Cerebellar cortex (tissue), 1 donor: ENCODE measurements around the gene MUSTN1.
A peak's percentile ranks its signal among the peaks of the same experiment; 100 is the strongest.

Experiments used
- DNase-seq: peaks from one replicate; pipeline ENCODE4 v3.0.0-alpha.2; 2015; ENCODE audit warnings: low spot score

Gene MUSTN1

DNA sequence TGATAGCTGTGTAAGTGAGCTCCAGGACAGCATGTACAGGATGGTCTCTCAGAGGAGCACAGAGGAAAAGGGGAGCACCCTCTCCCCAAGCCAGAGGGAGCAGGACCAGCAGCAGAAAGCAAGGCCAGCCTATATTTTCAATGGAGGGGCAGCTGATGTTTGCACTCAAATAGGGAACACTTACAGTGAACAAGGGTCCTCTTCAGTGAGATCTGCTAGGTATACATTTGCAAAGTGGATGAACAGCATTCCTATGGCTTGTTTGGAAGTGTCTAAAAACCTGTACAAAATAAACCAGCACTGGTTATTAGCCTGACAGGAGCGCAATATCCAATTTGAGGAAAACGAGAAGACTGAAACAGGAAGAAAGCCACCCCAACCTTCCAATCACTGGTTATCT, 17.6 kb upstream of the MUSTN1 start:
- no peak for DNase-seq

DNA sequence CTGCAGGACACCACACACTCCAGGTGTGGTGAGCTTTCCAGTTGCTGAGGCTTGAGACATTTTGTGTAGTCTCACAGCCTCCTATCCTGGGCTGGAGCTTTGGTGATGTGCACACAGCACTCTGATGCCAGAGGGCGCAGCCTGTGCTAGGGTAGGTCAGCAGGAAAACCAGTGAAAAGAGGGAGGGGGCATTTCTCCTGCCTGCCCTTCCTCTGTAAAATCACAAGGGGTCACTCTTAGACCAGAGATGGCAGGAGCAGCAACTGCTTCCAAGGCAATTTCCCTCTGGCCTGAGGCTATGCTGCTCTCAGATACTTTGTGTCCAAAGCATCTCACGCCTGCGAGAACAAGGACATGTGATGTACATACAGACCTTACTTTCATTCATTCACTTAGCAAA, 16.5 kb upstream of the MUSTN1 start:
- DNase-seq = peak; percentile 67

GRCh38 chr3:52849656-52850055, 14.8 kb upstream of the MUSTN1 start:
- DNase-seq = no peak

DNA sequence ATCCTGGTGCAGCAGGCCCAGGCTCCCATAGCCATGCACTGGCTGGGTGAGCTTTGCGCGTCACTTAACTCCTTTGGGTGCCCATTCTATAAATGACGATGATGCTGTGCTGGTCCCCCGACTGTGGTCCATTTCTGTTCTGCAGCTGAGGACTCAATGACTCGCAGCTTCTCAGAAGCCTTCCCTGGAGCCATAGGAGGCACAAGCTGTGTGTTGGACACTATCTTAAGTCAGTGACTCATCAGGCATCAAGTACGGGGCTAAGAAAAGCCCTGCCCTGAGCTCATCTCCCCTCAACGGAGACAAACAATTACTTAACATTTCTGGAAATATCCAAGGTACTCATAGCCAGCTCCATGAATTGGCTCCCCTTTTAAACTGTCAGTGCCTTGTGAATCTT, 13.8 kb upstream of the MUSTN1 start:
- DNase-seq = no peak

GRCh38 chr3:52847726-52848125, 12.9 kb upstream of the MUSTN1 start:
- DNase-seq = no peak

DNA sequence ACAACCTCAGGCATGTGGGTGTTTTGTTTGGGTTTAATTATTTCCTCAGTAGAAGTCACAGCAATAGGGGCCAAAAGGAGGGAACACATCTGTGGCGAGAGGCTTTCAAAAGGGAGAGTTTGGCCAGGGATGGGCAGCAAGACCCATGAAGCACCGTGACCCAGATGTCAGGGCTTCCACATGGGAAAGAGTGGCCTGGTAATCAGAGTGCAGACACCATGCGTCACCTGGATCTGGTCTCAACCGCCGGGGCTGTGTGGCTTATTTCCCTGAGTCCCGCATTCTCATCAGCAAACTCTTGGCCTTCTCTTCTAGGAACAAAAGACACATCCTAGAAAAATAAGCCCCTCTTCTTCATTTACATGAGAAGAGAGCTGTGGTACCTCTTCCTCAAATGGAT, 12.4 kb upstream of the MUSTN1 start:
- no peak for DNase-seq

- peak; percentile 61 for DNase-seq
Observed at GRCh38 chr3:52846432-52846965, 11.7 kb upstream of the MUSTN1 start.

DNA sequence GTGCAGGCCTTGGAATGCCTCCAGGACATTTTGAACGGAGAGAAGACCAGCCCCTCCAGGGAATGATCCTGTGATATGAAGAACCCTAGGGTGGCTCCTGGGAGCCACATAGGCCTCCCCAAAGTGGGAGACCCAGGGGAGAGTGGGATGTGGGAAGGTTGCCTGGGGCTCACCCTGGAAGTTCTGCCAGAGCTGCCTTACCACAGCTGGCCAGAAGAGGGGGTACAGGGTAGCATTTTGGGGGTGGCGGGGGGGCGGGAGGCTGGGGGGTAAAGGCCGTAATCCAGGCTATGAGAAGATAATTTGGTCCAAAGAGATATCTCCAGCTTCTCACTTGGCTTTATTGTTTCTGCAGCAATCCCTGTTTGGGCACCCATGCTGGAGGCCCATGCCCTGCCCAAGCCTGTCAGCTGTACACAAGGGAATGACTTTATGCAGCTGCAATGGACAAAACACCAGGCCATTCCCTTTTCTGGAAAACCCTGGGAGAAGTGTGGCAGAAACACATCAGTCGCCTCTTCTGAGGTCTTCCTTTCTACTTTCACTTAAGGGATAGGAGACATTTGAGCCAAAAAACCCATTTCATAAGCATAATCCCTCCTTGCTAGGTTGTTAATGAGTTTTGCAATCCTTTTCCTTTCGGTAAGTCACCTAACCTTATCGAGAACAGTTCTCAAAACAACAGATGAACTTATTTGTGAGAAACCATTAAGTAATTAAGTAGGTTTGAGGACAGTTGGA, 11.0 kb upstream of the MUSTN1 start:
- DNase-seq = no peak

- DNase-seq = no peak
Observed at GRCh38 chr3:52845157-52845556, 10.3 kb upstream of the MUSTN1 start.

DNA sequence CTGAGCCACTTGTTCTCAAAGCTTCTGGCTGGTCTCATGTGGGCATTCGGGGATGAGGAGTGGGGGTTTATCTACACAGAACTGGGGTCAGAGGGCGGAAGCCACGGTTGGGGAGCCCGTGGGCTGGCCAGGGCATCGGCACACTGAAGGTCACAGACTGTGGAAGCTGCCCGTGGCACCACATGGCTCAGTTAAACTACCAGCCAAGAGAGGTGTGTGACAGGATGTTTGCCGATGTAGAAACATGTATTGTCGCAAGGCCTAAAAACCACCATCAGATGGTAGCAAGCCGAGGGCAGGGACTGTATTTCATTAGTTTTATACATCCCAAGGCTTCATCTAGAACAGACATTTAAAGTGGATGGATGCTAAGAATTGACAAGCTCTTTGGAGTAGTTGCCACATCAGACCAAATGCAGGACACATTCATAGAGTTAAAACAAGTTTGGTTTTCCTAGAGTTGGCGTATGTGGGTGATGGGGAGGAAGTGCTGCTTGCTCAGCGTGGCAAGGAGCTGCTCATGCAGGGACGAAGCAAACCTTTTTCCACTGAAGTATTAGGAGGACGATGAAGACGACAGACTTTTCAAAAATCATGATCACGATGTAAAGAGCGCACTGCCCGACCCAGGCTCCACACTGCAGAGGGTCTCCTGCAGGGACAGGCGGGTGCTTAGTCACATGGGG, 9.6 kb upstream of the MUSTN1 start:
- no peak for DNase-seq

- DNase-seq = no peak
Observed at GRCh38 chr3:52843881-52844280, 9.1 kb upstream of the MUSTN1 start.

- no peak for DNase-seq
Observed at GRCh38 chr3:52843108-52843865, 8.5 kb upstream of the MUSTN1 start.

DNA sequence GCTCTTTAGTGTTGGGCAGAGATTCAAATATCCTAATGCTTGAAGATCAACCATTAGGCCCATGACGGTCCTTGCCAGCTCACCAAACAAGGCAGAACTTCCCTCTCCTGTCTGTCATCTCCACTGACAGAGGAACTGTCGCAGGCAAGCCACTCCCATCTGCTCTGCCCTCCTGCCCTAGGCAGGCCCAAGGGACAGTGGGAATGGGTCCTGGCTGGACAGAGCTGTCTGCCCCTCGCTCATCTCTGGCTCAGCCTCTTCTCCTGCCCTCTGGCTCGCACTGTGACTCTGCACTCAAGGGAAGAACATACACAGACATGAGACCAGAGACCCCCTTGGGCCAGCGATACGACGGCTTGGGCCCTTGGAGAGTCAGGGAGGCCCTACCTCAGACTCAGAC, 7.6 kb upstream of the MUSTN1 start:
- no peak for DNase-seq

GRCh38 chr3:52841981-52842340, 7.1 kb upstream of the MUSTN1 start:
- no peak for DNase-seq

DNA sequence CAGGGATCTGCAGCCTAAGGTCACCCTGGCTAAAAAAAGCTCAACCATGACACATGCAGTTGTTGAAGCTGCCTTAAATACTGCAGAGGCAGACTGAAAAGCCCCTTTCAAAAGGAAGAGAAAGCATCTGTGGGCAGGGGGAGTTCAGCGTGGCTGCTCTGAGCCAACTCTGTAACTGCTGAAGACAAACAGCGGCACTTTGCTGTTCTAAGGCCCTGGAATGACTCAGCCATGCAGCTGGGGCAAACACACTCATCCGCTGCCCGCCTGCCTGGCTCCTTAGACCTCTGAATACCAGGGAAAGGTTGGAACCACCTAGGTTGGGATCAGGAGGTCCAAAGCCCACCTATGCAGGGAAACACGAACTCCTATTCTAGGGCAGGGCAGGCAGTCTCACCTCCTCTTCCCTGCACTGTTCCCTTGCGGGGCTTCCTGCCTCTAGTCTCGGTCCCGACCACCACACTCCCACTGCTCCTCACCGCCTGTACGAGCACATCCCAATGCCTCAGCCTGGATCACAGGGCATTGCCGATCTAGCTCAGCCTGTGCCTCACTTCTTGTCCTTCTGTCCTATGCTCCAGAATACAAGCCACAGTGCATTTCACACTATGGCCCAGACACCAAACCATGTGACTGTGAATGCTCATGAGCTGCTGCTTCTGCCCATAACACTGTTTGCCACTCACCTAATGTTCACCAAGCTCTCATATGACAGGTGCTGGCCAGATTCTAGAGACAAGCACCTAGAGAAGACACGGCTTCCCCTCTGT, 6.6 kb upstream of the MUSTN1 start:
- no peak for DNase-seq

GRCh38 chr3:52839892-52840545, 5.2 kb upstream of the MUSTN1 start:
- no peak for DNase-seq

- no peak for DNase-seq
Observed at GRCh38 chr3:52839268-52839575, 4.4 kb upstream of the MUSTN1 start.

- no peak for DNase-seq
Observed at GRCh38 chr3:52838561-52839267, 3.9 kb upstream of the MUSTN1 start.

DNA sequence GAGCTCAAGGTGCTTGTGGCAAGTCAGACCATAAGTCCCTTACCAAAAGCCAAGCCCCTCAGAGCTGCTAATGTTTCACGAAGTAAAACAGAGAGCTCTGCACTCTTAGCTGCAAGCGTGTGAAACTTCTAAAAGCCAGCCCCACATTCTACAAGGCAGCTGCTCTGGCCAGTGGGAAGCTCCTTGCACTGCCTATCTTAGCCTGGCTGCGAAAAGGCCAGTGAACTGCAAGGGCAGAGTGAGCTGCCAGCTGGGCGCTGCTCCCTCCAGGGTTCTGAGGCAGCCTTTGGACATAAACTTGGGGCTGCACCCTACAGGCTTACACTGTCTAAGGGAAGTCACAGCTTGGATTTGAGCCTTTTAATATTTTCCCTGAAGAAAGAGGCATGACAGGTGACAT, 2.2 kb upstream of the MUSTN1 start:
- DNase-seq = no peak

GRCh38 chr3:52836471-52836845, 1.6 kb upstream of the MUSTN1 start:
- no peak for DNase-seq

DNA sequence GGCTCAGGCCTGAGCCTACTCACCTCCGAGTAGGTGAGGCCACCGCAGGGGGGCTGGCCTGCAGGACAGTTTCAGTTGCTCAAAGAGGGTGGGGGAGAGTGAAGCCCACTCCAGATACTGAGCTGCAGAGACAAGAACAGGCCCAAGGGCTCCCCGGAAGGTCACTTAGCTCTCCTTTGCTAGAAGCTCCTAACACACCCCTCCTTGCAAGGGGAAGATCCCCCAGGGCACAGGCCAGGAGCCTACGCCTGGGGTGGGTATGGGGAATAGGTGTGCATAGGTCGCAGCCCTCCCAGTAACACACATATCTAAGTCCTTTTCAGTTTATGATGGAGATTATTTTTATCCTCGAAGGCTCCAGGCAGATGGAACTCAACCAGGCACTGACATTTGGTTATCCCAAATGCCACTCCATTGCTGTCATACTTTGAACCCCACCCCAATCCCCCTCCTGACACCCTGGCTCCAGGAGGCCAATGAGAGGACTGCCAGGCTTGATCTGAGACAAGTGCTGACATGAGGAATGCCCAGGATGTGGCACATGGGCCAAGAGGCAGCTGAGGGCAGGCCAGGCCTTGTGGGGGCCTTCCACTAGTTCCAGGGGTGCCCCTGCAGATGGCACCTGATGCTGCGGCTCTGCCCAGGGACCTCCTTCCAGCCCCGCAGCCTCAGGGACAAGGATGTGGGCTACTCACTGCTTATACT, 1.1 kb upstream of the MUSTN1 start:
- DNase-seq = no peak
